Lung microvascular endothelial cell (primary cell): Measurements from ENCODE around the gene CLEC18A. TPM values are rescaled to one million over a fixed set of nuclear protein-coding genes. Genes with fewer than 3 reads are reported as not detected.

Experiments
- total RNA-seq: library from RNA; depleted of rRNA; stranded (reverse); fragments of >200 nt; gene quantifications from 2 replicates; pipeline ENCODE4 v1.2.1, GENCODE V29; 2014

CLEC18A gene
- total RNA-seq, 1 donor from 2014 or later: not detected

Other genes starting within 250 kb of the CLEC18A start
- gene NQO1, start 224.8 kb upstream of the CLEC18A start, total RNA-seq: 25.2 and 217 TPM in 2 replicates
- 12.7 and 17.4 TPM in 2 replicates for gene NOB1, start 196.4 kb upstream of the CLEC18A start, total RNA-seq
- gene WWP2, start 189.0 kb upstream of the CLEC18A start, total RNA-seq: 15.1 and 16.6 TPM in 2 replicates
- 17.7 and 20.4 TPM in 2 replicates for gene PDPR, start 163.0 kb downstream of the CLEC18A start, total RNA-seq
- under 0.01 TPM in 2 replicates for gene CLEC18C, start 222.5 kb downstream of the CLEC18A start, total RNA-seq